ENCODE measurements around the gene NPHS1.

DNA sequence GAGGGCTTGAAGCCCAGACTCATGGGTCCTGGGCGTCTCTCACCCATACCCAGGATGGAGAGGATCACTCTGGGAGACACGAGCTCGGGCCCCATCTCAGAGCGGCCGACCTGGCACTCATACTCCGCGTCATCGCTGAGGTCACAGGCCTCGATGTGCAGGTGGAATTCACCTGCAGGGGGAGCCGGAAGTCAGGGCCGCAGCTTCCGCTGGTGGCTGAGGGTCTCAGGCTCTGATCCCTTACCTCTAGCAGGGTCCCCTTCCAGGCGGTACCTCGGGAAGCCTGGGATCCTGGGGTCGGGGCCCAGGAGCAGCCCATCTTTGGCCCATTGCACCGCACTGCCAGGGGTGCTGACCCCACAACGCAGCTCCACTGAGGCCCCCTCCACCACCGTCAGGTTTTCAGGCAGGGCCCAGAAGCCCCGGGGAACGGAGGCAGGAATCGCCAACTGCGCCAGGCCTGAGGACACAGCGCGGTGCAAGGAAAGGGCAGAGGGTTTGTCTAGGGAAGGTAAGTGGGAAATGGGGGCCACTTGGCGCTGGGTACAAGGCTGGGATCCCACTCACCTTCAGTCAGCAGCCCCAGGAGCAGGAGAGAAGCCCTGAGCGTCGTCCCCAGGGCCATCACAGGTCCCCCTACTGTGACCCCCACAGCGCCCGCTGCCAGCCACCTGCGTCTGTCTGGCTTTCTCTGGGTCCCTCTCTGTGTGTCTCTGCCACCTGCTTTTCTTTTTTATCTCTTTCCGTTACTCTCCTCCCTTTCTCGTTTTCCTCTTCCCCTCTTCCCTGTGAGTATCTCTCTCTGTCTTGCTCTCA is 883 bp downstream of the NPHS1 start:
- TF ChIP-seq, protein P1, sequence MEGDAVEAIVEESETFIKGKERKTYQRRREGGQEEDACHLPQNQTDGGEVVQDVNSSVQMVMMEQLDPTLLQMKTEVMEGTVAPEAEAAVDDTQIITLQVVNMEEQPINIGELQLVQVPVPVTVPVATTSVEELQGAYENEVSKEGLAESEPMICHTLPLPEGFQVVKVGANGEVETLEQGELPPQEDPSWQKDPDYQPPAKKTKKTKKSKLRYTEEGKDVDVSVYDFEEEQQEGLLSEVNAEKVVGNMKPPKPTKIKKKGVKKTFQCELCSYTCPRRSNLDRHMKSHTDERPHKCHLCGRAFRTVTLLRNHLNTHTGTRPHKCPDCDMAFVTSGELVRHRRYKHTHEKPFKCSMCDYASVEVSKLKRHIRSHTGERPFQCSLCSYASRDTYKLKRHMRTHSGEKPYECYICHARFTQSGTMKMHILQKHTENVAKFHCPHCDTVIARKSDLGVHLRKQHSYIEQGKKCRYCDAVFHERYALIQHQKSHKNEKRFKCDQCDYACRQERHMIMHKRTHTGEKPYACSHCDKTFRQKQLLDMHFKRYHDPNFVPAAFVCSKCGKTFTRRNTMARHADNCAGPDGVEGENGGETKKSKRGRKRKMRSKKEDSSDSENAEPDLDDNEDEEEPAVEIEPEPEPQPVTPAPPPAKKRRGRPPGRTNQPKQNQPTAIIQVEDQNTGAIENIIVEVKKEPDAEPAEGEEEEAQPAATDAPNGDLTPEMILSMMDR (IDR thresholded peaks at IDR 0.05), result no peak
- TF ChIP-seq POLR2A (IDR thresholded peaks at IDR 0.05), result no peak
